Measurements from ENCODE around the gene WNT10A. TPM values are rescaled to one million over a fixed set of nuclear protein-coding genes. Genes with fewer than 3 reads are reported as not detected.
A peak's percentile ranks its signal among the peaks of the same experiment; 100 is the strongest.

WNT10A gene
- total RNA-seq, 2 experiments from 2014 or later, result 4.8 to 6.6 TPM

GRCh38 chr2:218849721-218850120 is 30.9 kb upstream of the WNT10A start:
- no peak for TF ChIP-seq CTCF (IDR thresholded peaks at IDR 0.05)
- Histone ChIP-seq H3K9me3 (ENCODE audit: control insufficient read depth in 1 of 2, insufficient read depth in 1 of 2, low read length in 2 of 2) (peaks cover 0 to 3% of the 10 kb centered on the region in 2 experiments), H3K27ac (ENCODE audit: low read depth in 1 of 2, low read length in 2 of 2) (no peak overlapping the region), H3K27me3 (ENCODE audit: control insufficient read depth in 1 of 2, insufficient read depth in 2 of 2, low read length in 2 of 2) (peaks cover 27 to 33% of the 10 kb centered on the region in 2 experiments), H3K4me1 (ENCODE audit: insufficient read depth, low read length) (peaks cover 12% of the 10 kb centered on the region), H3K4me3 (ENCODE audit: low read length) (no peak overlapping the region), H3K36me3 (ENCODE audit: insufficient read depth, low read length) (no peaks in the 10 kb centered on the region)
- H3K9me3 Mint-ChIP-seq, result no peaks in the 10 kb centered on the region
- intact Hi-C loops (cut with DNase I, micrococcal nuclease), result loop anchor here (5.0 kb wide), 5 partner anchors 137 to 308 kb away; partner anchors contain the start of genes BCS1L (in 1 of the 2), TTLL4 (in 1 of the 2) and ZNF142 (in 1 of the 2)
- H3K27me3 Mint-ChIP-seq, result peaks cover 42% of the 10 kb centered on the region
- no peak overlapping the region for H3K27ac Mint-ChIP-seq
- no peaks in the 10 kb centered on the region for H3K36me3 Mint-ChIP-seq (ENCODE audit: low read depth)
- ATAC-seq (ENCODE audit: poor library complexity), result no peak
- no peak overlapping the region for H3K4me3 Mint-ChIP-seq
- H3K4me1 Mint-ChIP-seq (ENCODE audit: low read depth), result peaks cover 5% of the 10 kb centered on the region
- ChIA-PET CTCF (interaction anchor here (1.3 kb wide), 2 partner anchors 49 to 140 kb away, joined by 5 read pairs; no protein-coding TSS in a partner anchor), POLR2A (interaction anchor here (0.7 kb wide), 1 partner anchor 11 kb away, joined by 4 read pairs; no protein-coding TSS in a partner anchor)
- no peak for DNase-seq

GRCh38 chr2:218850796-218851195 is 29.9 kb upstream of the WNT10A start:
- Mint-ChIP-seq H3K27ac (no peak overlapping the region), H3K4me1 (ENCODE audit: low read depth) (peaks cover 5% of the 10 kb centered on the region), H3K9me3 (no peaks in the 10 kb centered on the region), H3K4me3 (no peak overlapping the region), H3K36me3 (ENCODE audit: low read depth) (no peaks in the 10 kb centered on the region), H3K27me3 (peaks cover 52% of the 10 kb centered on the region)
- intact Hi-C loops (cut with DNase I, micrococcal nuclease), result loop anchor here (5.0 kb wide), 2 partner anchors 267 to 307 kb away; no protein-coding TSS in a partner anchor
- no peak for ATAC-seq (ENCODE audit: poor library complexity)
- H3K27ac ChIP-seq (ENCODE audit: low read depth in 1 of 2, low read length in 2 of 2), result no peak overlapping the region
- peaks cover 30 to 42% of the 10 kb centered on the region in 2 experiments for H3K27me3 ChIP-seq (ENCODE audit: control insufficient read depth in 1 of 2, insufficient read depth in 2 of 2, low read length in 2 of 2)
- H3K4me3 ChIP-seq (ENCODE audit: low read length), result no peak overlapping the region
- DNase-seq, result peak in 1 of 14 experiments; percentile 4
- ChIA-PET POLR2A (interaction anchor here (0.7 kb wide), 1 partner anchor 10 kb away, joined by 4 read pairs; no protein-coding TSS in a partner anchor), CTCF (interaction anchor here (1.3 kb wide), 2 partner anchors 48 to 141 kb away, joined by 5 read pairs; no protein-coding TSS in a partner anchor)
- no peaks in the 10 kb centered on the region for H3K9me3 ChIP-seq (ENCODE audit: control insufficient read depth in 1 of 2, insufficient read depth in 1 of 2, low read length in 2 of 2)
- H3K4me1 ChIP-seq (ENCODE audit: insufficient read depth, low read length), result peaks cover 12% of the 10 kb centered on the region
- TF ChIP-seq CTCF (IDR thresholded peaks at IDR 0.05), result no peak
- H3K36me3 ChIP-seq (ENCODE audit: insufficient read depth, low read length), result no peaks in the 10 kb centered on the region

- Histone ChIP-seq H3K9me3 (ENCODE audit: control insufficient read depth in 1 of 2, insufficient read depth in 1 of 2, low read length in 2 of 2) (no peaks in the 10 kb centered on the region), H3K27ac (ENCODE audit: low read depth in 1 of 2, low read length in 2 of 2) (no peak overlapping the region)
- POLR2A ChIA-PET, result interaction anchor here (0.7 kb wide), 1 partner anchor 192 kb away, joined by 3 read pairs; no protein-coding TSS in a partner anchor
Observed at GRCh38 chr2:218851286-218851685, 29.4 kb upstream of the WNT10A start.

More at GRCh38 chr2:218851286-218851685, 29.4 kb upstream of the WNT10A start:
- intact Hi-C loops (cut with DNase I, micrococcal nuclease), result loop anchor here (5.0 kb wide), 2 partner anchors 266 to 306 kb away; no protein-coding TSS in a partner anchor
- no peaks in the 10 kb centered on the region for H3K36me3 ChIP-seq (ENCODE audit: insufficient read depth, low read length)
- DNase-seq (peak in 1 of 14 experiments; percentile 14), ATAC-seq (ENCODE audit: poor library complexity) (no peak)
- H3K36me3 Mint-ChIP-seq (ENCODE audit: low read depth), result no peaks in the 10 kb centered on the region
- H3K27ac Mint-ChIP-seq, result no peak overlapping the region
- H3K4me3 Mint-ChIP-seq, result no peak overlapping the region
- H3K4me1 Mint-ChIP-seq (ENCODE audit: low read depth), result peaks cover 5% of the 10 kb centered on the region
- H3K27me3 ChIP-seq (ENCODE audit: control insufficient read depth in 1 of 2, insufficient read depth in 2 of 2, low read length in 2 of 2), result peaks cover 34 to 47% of the 10 kb centered on the region in 2 experiments
- H3K4me1 ChIP-seq (ENCODE audit: insufficient read depth, low read length), result peaks cover 12% of the 10 kb centered on the region
- no peak overlapping the region for H3K4me3 ChIP-seq (ENCODE audit: low read length)
- H3K9me3 Mint-ChIP-seq, result no peaks in the 10 kb centered on the region
- CTCF ChIA-PET, result interaction anchor here (0.9 to 1.4 kb wide), 3 partner anchors 29 to 141 kb away, joined by 3 to 5 read pairs (median 5); partner anchors contain the start of gene TTLL4
- TF ChIP-seq CTCF (IDR thresholded peaks at IDR 0.05), result no peak
- peaks cover 57% of the 10 kb centered on the region for H3K27me3 Mint-ChIP-seq
